ENCODE data around the gene CPA1.

CPA1 gene

GRCh38 chr7:130395421-130395820 lies 15.1 kb downstream of the CPA1 start:
- DNase-seq (ENCODE audit: insufficient read length, low spot score) (no peak), FAIRE-seq (no peak)
- TF ChIP-seq, protein P1, sequence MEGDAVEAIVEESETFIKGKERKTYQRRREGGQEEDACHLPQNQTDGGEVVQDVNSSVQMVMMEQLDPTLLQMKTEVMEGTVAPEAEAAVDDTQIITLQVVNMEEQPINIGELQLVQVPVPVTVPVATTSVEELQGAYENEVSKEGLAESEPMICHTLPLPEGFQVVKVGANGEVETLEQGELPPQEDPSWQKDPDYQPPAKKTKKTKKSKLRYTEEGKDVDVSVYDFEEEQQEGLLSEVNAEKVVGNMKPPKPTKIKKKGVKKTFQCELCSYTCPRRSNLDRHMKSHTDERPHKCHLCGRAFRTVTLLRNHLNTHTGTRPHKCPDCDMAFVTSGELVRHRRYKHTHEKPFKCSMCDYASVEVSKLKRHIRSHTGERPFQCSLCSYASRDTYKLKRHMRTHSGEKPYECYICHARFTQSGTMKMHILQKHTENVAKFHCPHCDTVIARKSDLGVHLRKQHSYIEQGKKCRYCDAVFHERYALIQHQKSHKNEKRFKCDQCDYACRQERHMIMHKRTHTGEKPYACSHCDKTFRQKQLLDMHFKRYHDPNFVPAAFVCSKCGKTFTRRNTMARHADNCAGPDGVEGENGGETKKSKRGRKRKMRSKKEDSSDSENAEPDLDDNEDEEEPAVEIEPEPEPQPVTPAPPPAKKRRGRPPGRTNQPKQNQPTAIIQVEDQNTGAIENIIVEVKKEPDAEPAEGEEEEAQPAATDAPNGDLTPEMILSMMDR (IDR thresholded peaks at IDR 0.05; ENCODE audit: insufficient read depth, missing control alignments), result no peak

GRCh38 chr7:130396109-130396508 lies 15.8 kb downstream of the CPA1 start:
- FAIRE-seq (no peak), DNase-seq (ENCODE audit: insufficient read length, low spot score) (no peak)
- TF ChIP-seq, protein P1 (IDR thresholded peaks at IDR 0.05; ENCODE audit: insufficient read depth, missing control alignments), result no peak

GRCh38 chr7:130397051-130397757 lies 16.9 kb downstream of the CPA1 start:
- no peak for DNase-seq (ENCODE audit: insufficient read length, low spot score)
- TF ChIP-seq, protein P1 (IDR thresholded peaks at IDR 0.05; ENCODE audit: insufficient read depth, missing control alignments), result no peak
- no peak for FAIRE-seq

- TF ChIP-seq, protein P1 (IDR thresholded peaks at IDR 0.05; ENCODE audit: insufficient read depth, missing control alignments), result no peak
These were observed 17.4 kb downstream of the CPA1 start for GRCh38 chr7:130397758-130398073.

DNA sequence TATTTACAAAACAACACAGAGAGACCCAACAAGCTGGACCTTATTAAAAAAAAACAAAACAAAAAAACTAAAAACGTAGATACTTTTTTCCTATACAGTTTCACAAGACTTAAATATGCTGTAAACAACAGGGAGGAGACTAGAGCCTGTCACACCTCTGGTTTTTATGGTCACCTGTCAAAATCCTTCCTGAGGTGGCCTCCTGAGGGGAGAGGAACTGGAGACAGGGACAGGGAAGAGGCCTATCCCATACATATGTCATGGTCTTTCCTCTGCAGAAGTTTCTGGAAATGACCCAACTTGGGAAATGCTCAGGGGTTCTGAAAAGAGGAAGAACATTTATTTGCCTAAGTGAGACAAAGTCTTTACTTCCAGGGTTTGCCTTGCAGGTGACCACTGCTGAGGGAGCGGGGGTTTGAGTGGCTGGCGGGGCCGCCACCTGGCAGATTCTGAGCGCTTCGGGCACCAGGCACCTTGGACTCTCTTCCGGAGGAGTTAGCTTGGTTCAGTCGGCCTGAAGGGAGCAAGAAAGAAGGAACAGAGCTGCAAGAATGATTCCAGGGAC lies 18.3 kb downstream of the CPA1 start:
- FAIRE-seq (no peak), DNase-seq (ENCODE audit: insufficient read length, low spot score) (no peak)
- TF ChIP-seq, protein P1 (IDR thresholded peaks at IDR 0.05; ENCODE audit: insufficient read depth, missing control alignments), result no peak

More at GRCh38 chr7:130397758-130398073, 17.4 kb downstream of the CPA1 start:
- no peak for DNase-seq (ENCODE audit: insufficient read length, low spot score)
- no peak for FAIRE-seq

DNA sequence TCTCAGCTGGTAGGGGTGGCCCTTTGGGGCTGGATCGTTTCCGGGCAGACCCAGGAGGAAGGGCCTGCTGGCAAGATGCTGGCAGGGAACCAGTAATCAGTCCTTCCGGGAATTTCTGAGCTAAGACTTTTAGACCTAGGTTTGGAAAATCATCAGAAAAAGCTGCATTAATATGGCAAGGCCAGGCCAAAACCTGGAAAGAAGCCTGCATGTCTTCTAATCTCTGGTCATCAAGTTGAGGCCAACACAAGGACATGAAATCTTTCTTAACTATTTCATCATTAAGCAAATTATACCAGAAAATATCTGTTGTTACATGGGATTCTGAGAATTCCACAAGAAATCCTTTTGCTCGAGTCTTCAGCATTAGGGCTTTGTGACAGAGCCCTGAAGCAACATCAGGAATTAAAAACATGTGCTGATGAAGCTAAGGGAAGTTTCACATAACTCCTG lies 19.9 kb downstream of the CPA1 start:
- TF ChIP-seq, protein P1 (IDR thresholded peaks at IDR 0.05; ENCODE audit: insufficient read depth, missing control alignments), result no peak
- no peak for FAIRE-seq
- no peak for DNase-seq (ENCODE audit: insufficient read length, low spot score)

GRCh38 chr7:130401101-130401500 lies 20.8 kb downstream of the CPA1 start:
- FAIRE-seq (no peak), DNase-seq (ENCODE audit: insufficient read length, low spot score) (no peak)
- TF ChIP-seq, protein P1 (IDR thresholded peaks at IDR 0.05; ENCODE audit: insufficient read depth, missing control alignments), result no peak

Measured in D721Med (cell line).